GM12878 (cell line): ENCODE measurements around the gene OTOA. TPM values are rescaled to one million over a fixed set of nuclear protein-coding genes. Genes with fewer than 3 reads are reported as not detected.
A peak's percentile ranks its signal among the peaks of the same experiment; 100 is the strongest.

ENCODE experiments used
- ATAC-seq: fragments of 200-7000 bp; cut with Tn5 transposase; 3 replicates; pipeline ENCODE4 v1.9.1; 2020; ENCODE audit warnings: mild to moderate bottlenecking, moderate library complexity
- BruUV-seq: library from RNA; stranded (reverse); fragments of 400-500 nt; replicated peaks from 2 replicates; lab custom pipeline; 2021; lab: Mats Ljungman, UMichigan
- CTCF ChIA-PET: fragments of 300-600 bp; sonication (Branson Sonifier 250); formaldehyde crosslinking; extraction: SDS; loops from one replicate; lab custom pipeline; 2021; ENCODE audit warnings: inconsistent platforms; lab: Yijun Ruan, JAX
- POLR2A ChIA-PET: fragments of 350-600 bp; formaldehyde crosslinking; extraction: SDS; loops from one replicate; lab custom pipeline; 2021; ENCODE audit warnings: inconsistent platforms; lab: Charles Lee
- RAD21 ChIA-PET: fragments of 300-600 bp; sonication (Branson Sonifier 250); formaldehyde crosslinking; loops from one replicate; lab custom pipeline; 2023; ENCODE audit warnings: antibody characterized with exemption; ENCODE audit not compliant: unreplicated experiment; lab: Charles Lee
- SMC1A ChIA-PET: fragments of 300-600 bp; sonication (Branson Sonifier 250); formaldehyde crosslinking; loops from one replicate; lab custom pipeline; 2023; ENCODE audit not compliant: unreplicated experiment, uncharacterized antibody; lab: Charles Lee
- DNase-seq: peaks from one replicate; pipeline ENCODE4 v3.0.0-alpha.2; 2011; ENCODE audit warnings: low read depth, low spot score
- FAIRE-seq: peaks from 3 replicates; lab custom pipeline; 2011; peaks lifted over from hg19 to GRCh38; lab: Jason Lieb, UNC
- H2AFZ ChIP-seq: 2 replicates; pipeline ENCODE4 v1.6.0; 2011; ENCODE audit warnings: low read depth, low read length, control low read depth; ENCODE audit not compliant: control insufficient read depth
- H3K27ac ChIP-seq: 2 replicates; pipeline ENCODE4 v1.5.1; 2011; ENCODE audit warnings: control low read depth; ENCODE audit not compliant: control insufficient read depth, insufficient read depth
- H3K27me3 ChIP-seq, 2 experiments: replicated peaks in 1 of 2; 2 replicates each; pipeline versions ENCODE4 v1.6.0 to v1.6.1; 2011; ENCODE audit warnings: low read length in 1 of 2; ENCODE audit not compliant: control insufficient read depth in 2 of 2, insufficient read depth in 2 of 2
- H3K36me3 ChIP-seq, 2 experiments: 2 replicates each; pipeline ENCODE4 v1.5.1; 2011; ENCODE audit warnings: low read length in 1 of 2; ENCODE audit not compliant: control insufficient read depth in 2 of 2, insufficient read depth in 2 of 2
- H3K4me1 ChIP-seq: 2 replicates; pipeline ENCODE4 v1.6.1; 2011; ENCODE audit warnings: mild to moderate bottlenecking, low read length, moderate library complexity, mixed read lengths; ENCODE audit not compliant: control insufficient read depth, insufficient read depth
- H3K4me2 ChIP-seq: 2 replicates; pipeline ENCODE4 v1.6.0; 2011; ENCODE audit warnings: control low read depth; ENCODE audit not compliant: control insufficient read depth, insufficient read depth
- H3K4me3 ChIP-seq: fragments of 200-600 bp; sonication (generic); 2 replicates; pipeline ENCODE4 v1.5.1; 2016
- H3K79me2 ChIP-seq: 2 replicates; pipeline ENCODE4 v1.6.0; 2011; ENCODE audit warnings: low read length; ENCODE audit not compliant: control insufficient read depth, insufficient read depth
- H3K9ac ChIP-seq: 2 replicates; pipeline ENCODE4 v1.8.0; 2011; ENCODE audit warnings: low read length, control low read depth, mixed read lengths; ENCODE audit not compliant: control insufficient read depth, insufficient read depth
- H3K9me3 ChIP-seq: replicated peaks from 3 replicates; pipeline ENCODE4 v1.5.1; 2011; ENCODE audit warnings: mild to moderate bottlenecking, low read length; ENCODE audit not compliant: control insufficient read depth, insufficient read depth
- H4K20me1 ChIP-seq: 2 replicates; pipeline ENCODE4 v1.6.0; 2011; ENCODE audit not compliant: control insufficient read depth, insufficient read depth
- FOXM1 ChIP-seq: IDR thresholded peaks from 2 replicates; pipeline ENCODE4 v1.6.1; 2012; ENCODE audit warnings: low read depth, mild to moderate bottlenecking, inconsistent platforms, low read length, moderate library complexity
- MYC ChIP-seq: IDR thresholded peaks from 2 replicates; pipeline ENCODE4 v1.6.1; 2011; ENCODE audit warnings: mild to moderate bottlenecking, low read length, moderate library complexity, inconsistent platforms; ENCODE audit not compliant: insufficient read depth, insufficient replicate concordance, insufficient read length, severe bottlenecking
- RB1 ChIP-seq: fragments of 450-650 bp; formaldehyde crosslinking; IDR thresholded peaks from 2 replicates; pipeline ENCODE4 v1.6.1; 2017; ENCODE audit warnings: mild to moderate bottlenecking, borderline replicate concordance
- WGBS: methylation state at CpG from one replicate; pipeline ENCODE4 v1.1.6; 2016; ENCODE audit warnings: low lambda C conversion rate; ENCODE audit not compliant: insufficient replicate concordance, insufficient coverage; ENCODE audit errors: missing lambda C conversion rate; 5-methylcytosine and 5-hydroxymethylcytosine counted together
- in situ Hi-C: fragments of 300-500 bp; cut with MboI; formaldehyde crosslinking; loops from 9 replicates; pipeline ENCODE4 v1.14.3; 2018; ENCODE audit warnings: mixed read lengths
- intact Hi-C: fragments of 100-400 bp; cut with micrococcal nuclease; formaldehyde crosslinking; loops from one replicate; pipeline ENCODE4 v1.14.2; 2022; ENCODE audit not compliant: unreplicated experiment
- polyA plus RNA-seq, 11 experiments: library from polyadenylated mRNA; depleted of rRNA in 4 of 11; unstranded in 6 of 11; stranded (reverse) in 5 of 11; fragments of >200 nt; fragmentation: Nextera tagmentation in 4 of 11; fragmentation: Illumina TruSeq in 1 of 11; extraction: Ambion mirVana in 4 of 11; extraction: Trizol in 1 of 11; gene quantifications; 1 replicate in 1 of 11; 2 replicates in 10 of 11; pipeline versions ENCODE4 v1.2.1 to v1.2.3, GENCODE V29; 2011 to 2016; ENCODE audit warnings: inconsistent platforms in 2 of 11, missing spikeins in 2 of 11, low read depth in 1 of 11
- total RNA-seq, 4 experiments: library from RNA; depleted of rRNA in 3 of 4; stranded (reverse); fragments of >200 nt in 3 of 4; fragmentation: Illumina TruSeq in 1 of 4; extraction: Trizol in 1 of 4; gene quantifications; 2 replicates each; pipeline versions ENCODE4 v1.2.1 to v1.2.3, GENCODE V29; 2013 to 2021
- TF ChIP-seq, protein P1 (sequence below): IDR thresholded peaks from 2 replicates; pipeline ENCODE4 v1.6.1; 2011; ENCODE audit warnings: borderline replicate concordance, low read depth, mild to moderate bottlenecking, moderate library complexity, low read length; ENCODE audit not compliant: insufficient read depth, poor library complexity, severe bottlenecking
- TF ChIP-seq, protein P2 (sequence below): IDR thresholded peaks from 2 replicates; pipeline ENCODE4 v1.6.1; 2012; ENCODE audit warnings: low read length, inconsistent platforms
- TF ChIP-seq, protein P3 (sequence below): fragments of 450-650 bp; IDR thresholded peaks from 2 replicates; pipeline ENCODE4 v1.6.1; 2017; ENCODE audit warnings: low read depth, mild to moderate bottlenecking, moderate library complexity
- TF ChIP-seq, protein P4 (sequence below): IDR thresholded peaks from 2 replicates; pipeline ENCODE4 v1.6.1; 2012; ENCODE audit warnings: mild to moderate bottlenecking, low read depth, low read length
- TF ChIP-seq, protein P5 (sequence below): fragments of 450-650 bp; IDR thresholded peaks from 2 replicates; pipeline ENCODE4 v1.6.1; 2018; ENCODE audit warnings: mild to moderate bottlenecking, low read depth, moderate library complexity; ENCODE audit not compliant: partially characterized antibody

Gene OTOA
- total and polyA plus RNA-seq, 10 of the 15 experiments (the other 5 are each of a cell fraction or from before 2014, with no cell fraction given), result 0.33 to 1.5 (median 0.61) TPM

DNA sequence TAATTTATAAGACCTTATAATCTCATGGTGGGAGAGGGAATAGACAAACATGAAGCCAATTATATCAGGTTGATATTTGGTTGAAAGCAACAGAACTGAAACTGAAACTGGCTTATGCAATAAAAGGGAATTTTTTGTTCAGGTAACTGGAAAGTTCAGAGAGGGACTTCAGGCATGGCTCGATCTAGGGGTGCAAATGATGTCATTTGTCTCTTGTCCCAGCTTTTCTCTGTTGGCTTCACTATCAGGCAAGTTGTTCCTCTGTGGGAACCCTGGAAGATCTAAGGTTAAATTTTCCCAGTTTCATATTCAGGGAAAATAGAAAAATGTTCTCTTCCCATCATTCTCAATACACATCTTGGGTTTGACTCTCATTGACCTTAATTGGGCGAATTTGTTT is 59.8 kb downstream of the OTOA start (continued):
- TF ChIP-seq, protein P1, sequence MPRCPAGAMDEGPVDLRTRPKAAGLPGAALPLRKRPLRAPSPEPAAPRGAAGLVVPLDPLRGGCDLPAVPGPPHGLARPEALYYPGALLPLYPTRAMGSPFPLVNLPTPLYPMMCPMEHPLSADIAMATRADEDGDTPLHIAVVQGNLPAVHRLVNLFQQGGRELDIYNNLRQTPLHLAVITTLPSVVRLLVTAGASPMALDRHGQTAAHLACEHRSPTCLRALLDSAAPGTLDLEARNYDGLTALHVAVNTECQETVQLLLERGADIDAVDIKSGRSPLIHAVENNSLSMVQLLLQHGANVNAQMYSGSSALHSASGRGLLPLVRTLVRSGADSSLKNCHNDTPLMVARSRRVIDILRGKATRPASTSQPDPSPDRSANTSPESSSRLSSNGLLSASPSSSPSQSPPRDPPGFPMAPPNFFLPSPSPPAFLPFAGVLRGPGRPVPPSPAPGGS, result no peak
- peak; percentile 23; the same call in 1 of the 2 replicates for TF ChIP-seq FOXM1

DNA sequence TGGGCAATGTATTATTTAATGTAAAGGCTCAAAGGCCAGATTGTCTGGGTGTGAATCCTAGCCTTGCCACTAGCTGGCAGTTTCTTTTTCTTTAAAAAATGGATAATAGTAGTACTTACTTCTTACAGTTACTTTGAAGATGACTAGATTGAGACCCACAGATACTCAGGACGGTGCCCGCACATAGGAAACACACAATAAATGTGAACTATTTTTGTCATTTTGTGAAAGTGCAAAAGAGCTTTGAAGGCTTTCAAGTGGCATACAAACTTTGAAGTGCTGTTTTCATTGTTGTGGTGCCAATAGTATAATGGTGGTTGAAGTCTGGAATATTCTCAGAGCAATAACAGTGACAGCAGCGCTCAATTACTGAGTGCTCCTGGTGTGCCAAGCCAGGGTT is 63.6 kb downstream of the OTOA start:
- H3K4me3 ChIP-seq, result no peak overlapping the region
- H3K4me1 ChIP-seq, result peaks cover 3% of the 10 kb centered on the region
- H3K9ac ChIP-seq, result no peak overlapping the region
- no peaks in the 10 kb centered on the region for H3K79me2 ChIP-seq
- in situ Hi-C loops, result no loop called here
- intact Hi-C loops, result no loop called here
- no peak overlapping the region for H3K4me2 ChIP-seq
- FAIRE-seq (no peak), DNase-seq (no peak), ATAC-seq (peak; percentile 72)
- H3K27ac ChIP-seq, result no peak overlapping the region
- H3K36me3 ChIP-seq, result no peaks in the 10 kb centered on the region
- 43% methylated on average over 3 of the region's 3 CpGs for WGBS
- ChIA-PET POLR2A (no interaction called here), RAD21 (interaction anchor here (0.9 kb wide), 1 partner anchor 167 kb away, joined by 3 read pairs; no protein-coding TSS in a partner anchor), CTCF (interaction anchor here (2.2 kb wide), 1 partner anchor 462 kb away, joined by 9 read pairs; no protein-coding TSS in a partner anchor), SMC1A (no interaction called here)
- no peak overlapping the region for H2AFZ ChIP-seq
- BruUV-seq, result no TSS peak
- H3K27me3 ChIP-seq, result no peaks in the 10 kb centered on the region
- H4K20me1 ChIP-seq, result no peaks in the 10 kb centered on the region
- no peaks in the 10 kb centered on the region; the same call in 2 of the 3 replicates for H3K9me3 ChIP-seq
- TF ChIP-seq MYC (no peak), RB1 (no peak)
- TF ChIP-seq, protein P2, sequence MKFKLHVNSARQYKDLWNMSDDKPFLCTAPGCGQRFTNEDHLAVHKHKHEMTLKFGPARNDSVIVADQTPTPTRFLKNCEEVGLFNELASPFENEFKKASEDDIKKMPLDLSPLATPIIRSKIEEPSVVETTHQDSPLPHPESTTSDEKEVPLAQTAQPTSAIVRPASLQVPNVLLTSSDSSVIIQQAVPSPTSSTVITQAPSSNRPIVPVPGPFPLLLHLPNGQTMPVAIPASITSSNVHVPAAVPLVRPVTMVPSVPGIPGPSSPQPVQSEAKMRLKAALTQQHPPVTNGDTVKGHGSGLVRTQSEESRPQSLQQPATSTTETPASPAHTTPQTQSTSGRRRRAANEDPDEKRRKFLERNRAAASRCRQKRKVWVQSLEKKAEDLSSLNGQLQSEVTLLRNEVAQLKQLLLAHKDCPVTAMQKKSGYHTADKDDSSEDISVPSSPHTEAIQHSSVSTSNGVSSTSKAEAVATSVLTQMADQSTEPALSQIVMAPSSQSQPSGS, result no peak
- TF ChIP-seq, protein P3, sequence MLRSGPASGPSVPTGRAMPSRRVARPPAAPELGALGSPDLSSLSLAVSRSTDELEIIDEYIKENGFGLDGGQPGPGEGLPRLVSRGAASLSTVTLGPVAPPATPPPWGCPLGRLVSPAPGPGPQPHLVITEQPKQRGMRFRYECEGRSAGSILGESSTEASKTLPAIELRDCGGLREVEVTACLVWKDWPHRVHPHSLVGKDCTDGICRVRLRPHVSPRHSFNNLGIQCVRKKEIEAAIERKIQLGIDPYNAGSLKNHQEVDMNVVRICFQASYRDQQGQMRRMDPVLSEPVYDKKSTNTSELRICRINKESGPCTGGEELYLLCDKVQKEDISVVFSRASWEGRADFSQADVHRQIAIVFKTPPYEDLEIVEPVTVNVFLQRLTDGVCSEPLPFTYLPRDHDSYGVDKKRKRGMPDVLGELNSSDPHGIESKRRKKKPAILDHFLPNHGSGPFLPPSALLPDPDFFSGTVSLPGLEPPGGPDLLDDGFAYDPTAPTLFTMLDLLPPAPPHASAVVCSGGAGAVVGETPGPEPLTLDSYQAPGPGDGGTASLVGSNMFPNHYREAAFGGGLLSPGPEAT, result no peak
- TF ChIP-seq, protein P4, sequence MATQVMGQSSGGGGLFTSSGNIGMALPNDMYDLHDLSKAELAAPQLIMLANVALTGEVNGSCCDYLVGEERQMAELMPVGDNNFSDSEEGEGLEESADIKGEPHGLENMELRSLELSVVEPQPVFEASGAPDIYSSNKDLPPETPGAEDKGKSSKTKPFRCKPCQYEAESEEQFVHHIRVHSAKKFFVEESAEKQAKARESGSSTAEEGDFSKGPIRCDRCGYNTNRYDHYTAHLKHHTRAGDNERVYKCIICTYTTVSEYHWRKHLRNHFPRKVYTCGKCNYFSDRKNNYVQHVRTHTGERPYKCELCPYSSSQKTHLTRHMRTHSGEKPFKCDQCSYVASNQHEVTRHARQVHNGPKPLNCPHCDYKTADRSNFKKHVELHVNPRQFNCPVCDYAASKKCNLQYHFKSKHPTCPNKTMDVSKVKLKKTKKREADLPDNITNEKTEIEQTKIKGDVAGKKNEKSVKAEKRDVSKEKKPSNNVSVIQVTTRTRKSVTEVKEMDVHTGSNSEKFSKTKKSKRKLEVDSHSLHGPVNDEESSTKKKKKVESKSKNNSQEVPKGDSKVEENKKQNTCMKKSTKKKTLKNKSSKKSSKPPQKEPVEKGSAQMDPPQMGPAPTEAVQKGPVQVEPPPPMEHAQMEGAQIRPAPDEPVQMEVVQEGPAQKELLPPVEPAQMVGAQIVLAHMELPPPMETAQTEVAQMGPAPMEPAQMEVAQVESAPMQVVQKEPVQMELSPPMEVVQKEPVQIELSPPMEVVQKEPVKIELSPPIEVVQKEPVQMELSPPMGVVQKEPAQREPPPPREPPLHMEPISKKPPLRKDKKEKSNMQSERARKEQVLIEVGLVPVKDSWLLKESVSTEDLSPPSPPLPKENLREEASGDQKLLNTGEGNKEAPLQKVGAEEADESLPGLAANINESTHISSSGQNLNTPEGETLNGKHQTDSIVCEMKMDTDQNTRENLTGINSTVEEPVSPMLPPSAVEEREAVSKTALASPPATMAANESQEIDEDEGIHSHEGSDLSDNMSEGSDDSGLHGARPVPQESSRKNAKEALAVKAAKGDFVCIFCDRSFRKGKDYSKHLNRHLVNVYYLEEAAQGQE, result no peak
- TF ChIP-seq, protein P5, sequence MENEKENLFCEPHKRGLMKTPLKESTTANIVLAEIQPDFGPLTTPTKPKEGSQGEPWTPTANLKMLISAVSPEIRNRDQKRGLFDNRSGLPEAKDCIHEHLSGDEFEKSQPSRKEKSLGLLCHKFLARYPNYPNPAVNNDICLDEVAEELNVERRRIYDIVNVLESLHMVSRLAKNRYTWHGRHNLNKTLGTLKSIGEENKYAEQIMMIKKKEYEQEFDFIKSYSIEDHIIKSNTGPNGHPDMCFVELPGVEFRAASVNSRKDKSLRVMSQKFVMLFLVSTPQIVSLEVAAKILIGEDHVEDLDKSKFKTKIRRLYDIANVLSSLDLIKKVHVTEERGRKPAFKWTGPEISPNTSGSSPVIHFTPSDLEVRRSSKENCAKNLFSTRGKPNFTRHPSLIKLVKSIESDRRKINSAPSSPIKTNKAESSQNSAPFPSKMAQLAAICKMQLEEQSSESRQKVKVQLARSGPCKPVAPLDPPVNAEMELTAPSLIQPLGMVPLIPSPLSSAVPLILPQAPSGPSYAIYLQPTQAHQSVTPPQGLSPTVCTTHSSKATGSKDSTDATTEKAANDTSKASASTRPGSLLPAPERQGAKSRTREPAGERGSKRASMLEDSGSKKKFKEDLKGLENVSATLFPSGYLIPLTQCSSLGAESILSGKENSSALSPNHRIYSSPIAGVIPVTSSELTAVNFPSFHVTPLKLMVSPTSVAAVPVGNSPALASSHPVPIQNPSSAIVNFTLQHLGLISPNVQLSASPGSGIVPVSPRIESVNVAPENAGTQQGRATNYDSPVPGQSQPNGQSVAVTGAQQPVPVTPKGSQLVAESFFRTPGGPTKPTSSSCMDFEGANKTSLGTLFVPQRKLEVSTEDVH, result no peak
